HepG2 (cell line): ENCODE measurements around the gene CLDN5. TPM values are rescaled to one million over a fixed set of nuclear protein-coding genes. Genes with fewer than 3 reads are reported as not detected.

ENCODE experiments used
- ATAC-seq: fragments of 200-7000 bp; cut with Tn5 transposase; 3 replicates; pipeline ENCODE4 v1.9.1; 2020; ENCODE audit warnings: mild to moderate bottlenecking, moderate library complexity
- BruUV-seq: library from RNA; stranded (reverse); fragments of 400-500 nt; replicated peaks from 2 replicates; lab custom pipeline; 2021; lab: Mats Ljungman, UMichigan
- CTCF ChIA-PET: fragments of 300-600 bp; formaldehyde crosslinking; extraction: SDS; loops from one replicate; lab custom pipeline; 2021; ENCODE audit warnings: low total read pairs, inconsistent platforms, low intra/inter-chr PET ratio; lab: Yijun Ruan, JAX
- POLR2A ChIA-PET: fragments of 350-600 bp; sonication (Branson Sonifier 250); formaldehyde crosslinking; loops from one replicate; lab custom pipeline; 2020; ENCODE audit warnings: antibody characterized with exemption, inconsistent platforms; lab: Yijun Ruan, JAX
- DNase-seq: peaks from one replicate; pipeline ENCODE4 v3.0.0-alpha.2; 2015; ENCODE audit warnings: low spot score
- FAIRE-seq: peaks from 3 replicates; lab custom pipeline; 2011; peaks lifted over from hg19 to GRCh38; lab: Jason Lieb, UNC
- H2AFZ ChIP-seq: one replicate; pipeline ENCODE4 v1.6.1; 2011; ENCODE audit warnings: low read length, inconsistent platforms
- H3K27ac ChIP-seq: fragments of 300-600 bp; 3 replicates; pipeline ENCODE4 v1.8.0; 2011; ENCODE audit warnings: mixed run types, mild to moderate bottlenecking, mixed read lengths, low read length, inconsistent platforms; ENCODE audit not compliant: insufficient read depth; ENCODE audit errors: extremely low read length
- H3K27me3 ChIP-seq, 2 experiments: fragments of 200-600 bp in 1 of 2; 2 replicates in 1 of 2; 3 replicates in 1 of 2; pipeline versions ENCODE4 v1.6.0 to v1.8.0; 2011; ENCODE audit warnings: low read length in 2 of 2, mild to moderate bottlenecking in 2 of 2, moderate library complexity in 2 of 2, inconsistent platforms in 1 of 2; ENCODE audit not compliant: insufficient read depth in 2 of 2, control insufficient read depth in 1 of 2
- H3K36me3 ChIP-seq, 2 experiments: fragments of 200-600 bp in 1 of 2; replicated peaks in 1 of 2; 2 replicates in 1 of 2; 3 replicates in 1 of 2; pipeline versions ENCODE4 v1.5.1 to v1.8.0; 2011; ENCODE audit warnings: low read length in 2 of 2, inconsistent platforms in 1 of 2; ENCODE audit not compliant: insufficient read depth in 2 of 2, control insufficient read depth in 1 of 2
- H3K4me1 ChIP-seq: 2 replicates; pipeline ENCODE4 v1.5.1; 2012; ENCODE audit warnings: low read length, inconsistent platforms; ENCODE audit not compliant: insufficient read depth
- H3K4me2 ChIP-seq: 2 replicates; pipeline ENCODE4 v1.6.0; 2011; ENCODE audit warnings: low read depth, low read length, inconsistent platforms
- H3K4me3 ChIP-seq, 3 experiments: fragments of 200-600 bp in 1 of 3; sonication (generic), shearing (Covaris generic) in 1 of 3; replicated peaks in 1 of 3; 2 replicates each; pipeline ENCODE4 v1.5.1; 2011 to 2016; ENCODE audit warnings: low read length in 3 of 3, inconsistent platforms in 2 of 3, low read depth in 2 of 3, mild to moderate bottlenecking in 2 of 3, control low read depth in 1 of 3, mixed read lengths in 1 of 3; ENCODE audit not compliant: insufficient read depth in 1 of 3
- H3K79me2 ChIP-seq: one replicate; pipeline ENCODE4 v1.6.1; 2011; ENCODE audit warnings: low read length, inconsistent platforms; ENCODE audit not compliant: insufficient read depth
- H3K9ac ChIP-seq: 2 replicates; pipeline ENCODE4 v1.6.0; 2011; ENCODE audit warnings: mild to moderate bottlenecking, low read depth, low read length, inconsistent platforms; ENCODE audit not compliant: insufficient read depth
- H3K9me3 ChIP-seq: 2 replicates; pipeline ENCODE4 v1.5.1; 2012; ENCODE audit warnings: mild to moderate bottlenecking, low read length
- H4K20me1 ChIP-seq: 2 replicates; pipeline ENCODE4 v1.6.0; 2011; ENCODE audit warnings: inconsistent platforms, mild to moderate bottlenecking, low read length, moderate library complexity; ENCODE audit not compliant: insufficient read depth
- CBFB ChIP-seq: sonication (generic); formaldehyde crosslinking; IDR thresholded peaks from 2 replicates; pipeline ENCODE4 v1.4.0; 2020; ENCODE audit warnings: missing genetic modification reagents
- GFI1 ChIP-seq: sonication (generic); formaldehyde crosslinking; IDR thresholded peaks from 2 replicates; pipeline ENCODE4 v1.5.0; 2020; ENCODE audit warnings: missing genetic modification reagents, mild to moderate bottlenecking, borderline replicate concordance
- HNF4G ChIP-seq, 2 experiments: sonication (generic) in 1 of 2; formaldehyde crosslinking in 1 of 2; IDR thresholded peaks; 2 replicates each; pipeline versions ENCODE4 v1.4.0 to v1.6.1; 2011 to 2020; ENCODE audit warnings: borderline replicate concordance in 2 of 2, low read depth in 2 of 2, mild to moderate bottlenecking in 2 of 2, low read length in 1 of 2, missing genetic modification reagents in 1 of 2, moderate library complexity in 1 of 2
- ISL2 ChIP-seq: sonication (generic); formaldehyde crosslinking; IDR thresholded peaks from 2 replicates; pipeline ENCODE4 v1.5.0; 2020; ENCODE audit warnings: missing genetic modification reagents
- SNAPC4 ChIP-seq: sonication (generic); formaldehyde crosslinking; IDR thresholded peaks from 2 replicates; pipeline ENCODE4 v1.4.0; 2020; ENCODE audit warnings: mild to moderate bottlenecking, missing genetic modification reagents
- SRSF4 ChIP-seq: fragments of 200-400 bp; formaldehyde crosslinking; IDR thresholded peaks from one replicate; pipeline ENCODE4 v1.6.1; 2018; ENCODE audit warnings: mild to moderate bottlenecking, low read depth, low read length, moderate library complexity; ENCODE audit not compliant: poor library complexity, severe bottlenecking
- THYN1 ChIP-seq: sonication (generic); formaldehyde crosslinking; IDR thresholded peaks from 2 replicates; pipeline ENCODE4 v1.8.1; 2023; ENCODE audit warnings: low read depth, mild to moderate bottlenecking, moderate library complexity, missing genetic modification reagents, borderline replicate concordance
- ZBTB3 ChIP-seq: sonication (generic); formaldehyde crosslinking; IDR thresholded peaks from 2 replicates; pipeline ENCODE4 v1.4.0; 2020; ENCODE audit warnings: low read depth, mild to moderate bottlenecking, moderate library complexity, missing genetic modification reagents, borderline replicate concordance
- ZNF329 ChIP-seq: sonication (generic); formaldehyde crosslinking; IDR thresholded peaks from 2 replicates; pipeline ENCODE4 v1.9.0; 2021; ENCODE audit warnings: low read depth, mild to moderate bottlenecking, missing genetic modification reagents
- ZNF644 ChIP-seq: IDR thresholded peaks from 2 replicates; pipeline ENCODE4 v1.6.1; 2016; ENCODE audit warnings: low read depth
- ZNF646 ChIP-seq: sonication (generic); formaldehyde crosslinking; IDR thresholded peaks from 2 replicates; pipeline ENCODE4 v1.9.0; 2021; ENCODE audit warnings: mild to moderate bottlenecking, missing genetic modification reagents
- ZNF7 ChIP-seq: IDR thresholded peaks from 2 replicates; pipeline ENCODE4 v1.6.1; 2016; ENCODE audit warnings: missing biosample characterization, missing genetic modification reagents
- WGBS: methylation state at CpG from one replicate; pipeline ENCODE4 v1.1.6; 2017; ENCODE audit warnings: low lambda C conversion rate; 5-methylcytosine and 5-hydroxymethylcytosine counted together
- in situ Hi-C: cut with HindIII; loops from 2 replicates; pipeline ENCODE4 v1.10.0; 2017; ENCODE audit warnings: low pct_unique_long_range_greater_than_20kb; ENCODE audit not compliant: extremely low pct_ligation_motif_present
- intact Hi-C: fragments of 100-400 bp; cut with micrococcal nuclease; formaldehyde crosslinking; loops from one replicate; pipeline ENCODE4 v1.10.0; 2022; ENCODE audit not compliant: unreplicated experiment
- polyA plus RNA-seq, 8 experiments: library from polyadenylated mRNA; depleted of rRNA in 3 of 8; stranded (reverse) in 7 of 8; unstranded in 1 of 8; fragments of >200 nt; fragmentation: Illumina TruSeq in 4 of 8; extraction: Trizol in 4 of 8; gene quantifications; 2 replicates each; pipeline versions ENCODE4 v1.2.1 to v1.2.3, GENCODE V29; 2011 to 2016; ENCODE audit warnings: low read depth in 4 of 8, missing spikeins in 1 of 8, mixed read lengths in 1 of 8; ENCODE audit not compliant: insufficient read depth in 1 of 8
- total RNA-seq, 5 experiments: library from RNA; depleted of rRNA; stranded (reverse); fragments of >200 nt; fragmentation: Illumina TruSeq; extraction: Trizol; gene quantifications; 2 replicates each; pipeline ENCODE4 v1.2.3, GENCODE V29; 2016; ENCODE audit warnings: low read depth in 1 of 5

CLDN5 gene
- total and polyA plus RNA-seq, 2 of the 13 experiments (the other 11 are each of a cell fraction or from before 2014, with no cell fraction given), result not detected

GRCh38 chr22:19494001-19494560 is 30.1 kb downstream of the CLDN5 start:
- H3K4me2 ChIP-seq, result no peak overlapping the region
- H3K36me3 ChIP-seq, result peaks cover 9 to 58% of the 10 kb centered on the region in 2 experiments; a peak in 4 of 5 replicates
- in situ Hi-C loops (no loop called here), intact Hi-C loops (no loop called here)
- no peak for FAIRE-seq
- no peak for DNase-seq
- POLR2A ChIA-PET, result no interaction called here
- H3K4me3 ChIP-seq, result no peak overlapping the region
- H4K20me1 ChIP-seq, result no peaks in the 10 kb centered on the region
- H3K27ac ChIP-seq, result no peak overlapping the region
- no peak for ATAC-seq
- no peaks in the 10 kb centered on the region for H3K4me1 ChIP-seq
- CTCF ChIA-PET, result no interaction called here
- H2AFZ ChIP-seq, result no peak overlapping the region
- no peak overlapping the region for H3K9ac ChIP-seq
- no TSS peak for BruUV-seq
- WGBS, result 100% methylated on average over 6 of the region's 8 CpGs
- H3K79me2 ChIP-seq, result no peaks in the 10 kb centered on the region
- no peaks in the 10 kb centered on the region for H3K27me3 ChIP-seq
- H3K9me3 ChIP-seq, result no peaks in the 10 kb centered on the region
- TF ChIP-seq CBFB, result no peak
- no peak for TF ChIP-seq HNF4G (IDR thresholded peaks at IDR 0.05; ENCODE audit: borderline replicate concordance, low read depth, low read length)
- no peak for TF ChIP-seq HNF4G (CRISPR knock-in tag; IDR thresholded peaks at IDR 0.05; ENCODE audit: borderline replicate concordance, low read depth)
- no peak for TF ChIP-seq ZNF329 (CRISPR knock-in tag)
- TF ChIP-seq SRSF4, result no peak
- TF ChIP-seq GFI1, result no peak
- no peak for TF ChIP-seq ISL2 (CRISPR knock-in tag)
- TF ChIP-seq ZNF7 (CRISPR knock-in tag), result no peak
- no peak for TF ChIP-seq SNAPC4 (CRISPR knock-in tag)
- TF ChIP-seq ZNF646 (CRISPR knock-in tag), result no peak
- TF ChIP-seq ZBTB3 (CRISPR knock-in tag), result no peak
- TF ChIP-seq ZNF644 (CRISPR knock-in tag), result no peak
- TF ChIP-seq THYN1 (CRISPR knock-in tag), result no peak
